Ammon's horn (tissue), 1 donor: Measurements from ENCODE around the gene VTA1.
A peak's percentile ranks its signal among the peaks of the same experiment; 100 is the strongest.
"Not testable (repeated sequence)": the region's sequence is repeated elsewhere in the genome, so short reads cannot be mapped to it uniquely, and the experiment has no call there.

Source experiments
- DNase-seq: peaks from one replicate; pipeline ENCODE4 v3.0.0-alpha.2; 2016; ENCODE audit warnings: low spot score

VTA1 gene

GRCh38 chr6:142146828-142147662, at the start of gene VTA1, which contains the start of gene NMBR:
Gene VTA1, plus strand, starts transcription at chr6:142147263. Its CDS starts 25 bp downstream, at chr6:142147288.
Gene NMBR, minus strand, starts transcription at chr6:142147122. Its CDS starts 58,464 bp downstream, at chr6:142088658.
- DNase-seq: peak; percentile 99

GRCh38 chr6:142104820-142105219, 42.2 kb upstream of the VTA1 start:
- not testable (repeated sequence) for DNase-seq

GRCh38 chr6:142110820-142111219, 36.2 kb upstream of the VTA1 start:
- not testable (repeated sequence) for DNase-seq

- DNase-seq: peak; percentile 84
These were observed 34.5 kb upstream of the VTA1 start for GRCh38 chr6:142112451-142113061.

GRCh38 chr6:142117366-142117765, 29.7 kb upstream of the VTA1 start:
- DNase-seq: no peak

GRCh38 chr6:142118328-142118727, 28.7 kb upstream of the VTA1 start:
- DNase-seq: no peak

GRCh38 chr6:142118925-142119324, 28.1 kb upstream of the VTA1 start:
- no peak for DNase-seq

- no peak for DNase-seq
These were observed 25.7 kb upstream of the VTA1 start for GRCh38 chr6:142121342-142121741.

- no peak for DNase-seq
These were observed 16.2 kb upstream of the VTA1 start for GRCh38 chr6:142130814-142131213.

- DNase-seq: no peak
These were observed 14.4 kb upstream of the VTA1 start, which contains the start of gene GJE1 for GRCh38 chr6:142132625-142133024. Gene GJE1, plus strand, starts transcription at chr6:142132925. Its CDS starts 234 bp downstream, at chr6:142133159.

GRCh38 chr6:142138876-142139275, 8.2 kb upstream of the VTA1 start:
- DNase-seq: no peak

- DNase-seq: not testable (repeated sequence)
These were observed 5.5 kb upstream of the VTA1 start for GRCh38 chr6:142141531-142141930.

- no peak for DNase-seq
These were observed 5.7 kb downstream of the VTA1 start for GRCh38 chr6:142152746-142153145.

- no peak for DNase-seq
These were observed 6.1 kb downstream of the VTA1 start for GRCh38 chr6:142153196-142153595.

- DNase-seq: no peak
These were observed 7.3 kb downstream of the VTA1 start for GRCh38 chr6:142154336-142154735.

GRCh38 chr6:142155091-142155490, 8.0 kb downstream of the VTA1 start:
- no peak for DNase-seq

- no peak for DNase-seq
These were observed 9.1 kb downstream of the VTA1 start for GRCh38 chr6:142155895-142156757.

- not testable (repeated sequence) for DNase-seq
These were observed 9.7 kb downstream of the VTA1 start for GRCh38 chr6:142156758-142157068.

GRCh38 chr6:142162780-142163179, 15.7 kb downstream of the VTA1 start:
- no peak for DNase-seq

GRCh38 chr6:142165227-142165626, 18.2 kb downstream of the VTA1 start:
- DNase-seq: no peak

- DNase-seq: no peak
These were observed 20.0 kb downstream of the VTA1 start for GRCh38 chr6:142167071-142167470.

GRCh38 chr6:142167486-142167885, 20.4 kb downstream of the VTA1 start:
- DNase-seq: no peak
